ENCODE data around the gene DIPK1A. TPM values are rescaled to one million over a fixed set of nuclear protein-coding genes. Genes with fewer than 3 reads are reported as not detected.

The DIPK1A gene
- total RNA-seq, 1 experiment from 2014 or later, result 3.8 TPM

GRCh38 chr1:92876351-92876750 is 84.9 kb downstream of the DIPK1A start:
- H4K5ac ChIP-seq (ENCODE audit: insufficient read length, low read depth, low read length), result no peak overlapping the region
- H3K23me2 ChIP-seq (ENCODE audit: insufficient read length, low read depth, low read length, poor library complexity, severe bottlenecking), result no peaks in the 10 kb centered on the region
- H3K27me3 ChIP-seq (ENCODE audit: insufficient read depth, low read length), result no peaks in the 10 kb centered on the region
- no peak overlapping the region for H3K23ac ChIP-seq (ENCODE audit: insufficient read length, low read depth, low read length)
- H2BK120ac ChIP-seq (ENCODE audit: low read depth, low read length, poor library complexity, severe bottlenecking), result no peak overlapping the region
- H2BK15ac ChIP-seq (ENCODE audit: low read depth, low read length), result no peak overlapping the region
- H3K4me2 ChIP-seq (ENCODE audit: insufficient read depth, insufficient read length, low read length), result no peak overlapping the region
- no peak for DNase-seq
- TF ChIP-seq, protein P1, sequence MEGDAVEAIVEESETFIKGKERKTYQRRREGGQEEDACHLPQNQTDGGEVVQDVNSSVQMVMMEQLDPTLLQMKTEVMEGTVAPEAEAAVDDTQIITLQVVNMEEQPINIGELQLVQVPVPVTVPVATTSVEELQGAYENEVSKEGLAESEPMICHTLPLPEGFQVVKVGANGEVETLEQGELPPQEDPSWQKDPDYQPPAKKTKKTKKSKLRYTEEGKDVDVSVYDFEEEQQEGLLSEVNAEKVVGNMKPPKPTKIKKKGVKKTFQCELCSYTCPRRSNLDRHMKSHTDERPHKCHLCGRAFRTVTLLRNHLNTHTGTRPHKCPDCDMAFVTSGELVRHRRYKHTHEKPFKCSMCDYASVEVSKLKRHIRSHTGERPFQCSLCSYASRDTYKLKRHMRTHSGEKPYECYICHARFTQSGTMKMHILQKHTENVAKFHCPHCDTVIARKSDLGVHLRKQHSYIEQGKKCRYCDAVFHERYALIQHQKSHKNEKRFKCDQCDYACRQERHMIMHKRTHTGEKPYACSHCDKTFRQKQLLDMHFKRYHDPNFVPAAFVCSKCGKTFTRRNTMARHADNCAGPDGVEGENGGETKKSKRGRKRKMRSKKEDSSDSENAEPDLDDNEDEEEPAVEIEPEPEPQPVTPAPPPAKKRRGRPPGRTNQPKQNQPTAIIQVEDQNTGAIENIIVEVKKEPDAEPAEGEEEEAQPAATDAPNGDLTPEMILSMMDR (conservative IDR thresholded peaks at IDR 0.05), result no peak
- H3K27ac Mint-ChIP-seq, result no peak overlapping the region
- no peak overlapping the region for H2AFZ ChIP-seq (ENCODE audit: low read length)
- H3K27ac ChIP-seq (ENCODE audit: insufficient read length, low read depth, low read length), result no peak overlapping the region
- no peaks in the 10 kb centered on the region for H3K79me1 ChIP-seq (ENCODE audit: insufficient read depth, low read depth, low read length, poor library complexity, severe bottlenecking)
- no peak overlapping the region for H2BK20ac ChIP-seq (ENCODE audit: low read depth, low read length, poor library complexity, severe bottlenecking)
- H3K18ac ChIP-seq (ENCODE audit: insufficient read length, low read depth, low read length), result no peak overlapping the region
- peaks cover 8 to 9% of the 10 kb centered on the region in 2 experiments for H3K9me3 Mint-ChIP-seq
- H4K20me1 ChIP-seq (ENCODE audit: control insufficient read depth, insufficient read depth, insufficient read length), result no peaks in the 10 kb centered on the region
- H3T11ph ChIP-seq (ENCODE audit: low read length), result no peak overlapping the region
- H3K36me3 Mint-ChIP-seq (ENCODE audit: insufficient read depth in 1 of 3, low read depth in 3 of 3), result peaks cover 3 to 6% (median 3%) of the 10 kb centered on the region in 3 experiments; a peak in 6 of 7 replicates
- no peak overlapping the region for H3K4ac ChIP-seq (ENCODE audit: low read depth, low read length)
- no peaks in the 10 kb centered on the region for H3K4me1 ChIP-seq (ENCODE audit: insufficient read depth, low read length)
- H2AK5ac ChIP-seq (ENCODE audit: insufficient read length, low read length), result no peak overlapping the region
- no peak overlapping the region for H3K14ac ChIP-seq (ENCODE audit: insufficient read depth, low read length)
- no peak overlapping the region for H2BK5ac ChIP-seq (ENCODE audit: insufficient read length, low read length)
- WGBS (ENCODE audit: extremely low coverage, insufficient read length, low lambda C conversion rate), result no CpG with 5 or more reads among the region's 4 CpGs
- no peak overlapping the region for H3K56ac ChIP-seq (ENCODE audit: insufficient read length, low read depth, low read length)
- no peak overlapping the region for H4K91ac ChIP-seq (ENCODE audit: insufficient read length, low read depth, low read length)
- H3K9ac ChIP-seq (ENCODE audit: extremely low read depth, insufficient read length, low read length), result no peak overlapping the region
- peaks cover 11 to 12% of the 10 kb centered on the region in 2 experiments for H3K4me1 Mint-ChIP-seq
- H2BK12ac ChIP-seq (ENCODE audit: insufficient read length, low read depth, low read length), result no peak overlapping the region
- no peaks in the 10 kb centered on the region for H3K27me3 Mint-ChIP-seq (ENCODE audit: low read depth)
- H3K4me3 Mint-ChIP-seq, result no peak overlapping the region
- H3K79me2 ChIP-seq (ENCODE audit: insufficient read depth, low read length), result no peaks in the 10 kb centered on the region
- H4K8ac ChIP-seq (replicated peaks; ENCODE audit: insufficient read length, low read depth, low read length), result no peak overlapping the region
- H3K9me3 ChIP-seq (ENCODE audit: control insufficient read depth, low read depth, low read length), result no peaks in the 10 kb centered on the region

All from H9 (cell line).